ENCODE data around the gene RNF31.
A peak's percentile ranks its signal among the peaks of the same experiment; 100 is the strongest.

Gene RNF31

GRCh38 chr14:24160850-24161804, 13.8 kb downstream of the RNF31 start, which contains the start of gene IRF9:
TSS of gene IRF9 (plus strand) at chr14:24161265. CDS start at chr14:24162145, 880 bp downstream.
- peak; percentile 94 for DNase-seq

- DNase-seq, result no peak
Observed at GRCh38 chr14:24162093-24162492, 14.8 kb downstream of the RNF31 start.

- no peak for DNase-seq
Observed at GRCh38 chr14:24164518-24164991, 17.3 kb downstream of the RNF31 start.

DNA sequence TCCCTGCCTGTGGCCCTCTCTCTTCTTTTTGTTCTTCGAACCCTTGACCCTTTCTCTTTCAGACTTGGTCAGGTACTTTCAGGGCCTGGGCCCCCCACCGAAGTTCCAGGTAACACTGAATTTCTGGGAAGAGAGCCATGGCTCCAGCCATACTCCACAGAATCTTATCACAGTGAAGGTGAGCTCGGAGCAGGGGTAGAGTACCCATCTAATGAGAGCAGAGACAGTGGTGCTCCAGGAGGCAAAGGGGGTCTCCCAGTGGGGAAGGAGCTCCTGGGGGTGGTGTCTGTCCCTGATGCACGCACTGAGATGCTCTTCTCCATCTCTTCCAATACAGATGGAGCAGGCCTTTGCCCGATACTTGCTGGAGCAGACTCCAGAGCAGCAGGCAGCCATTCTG, 18.5 kb downstream of the RNF31 start:
- DNase-seq, result no peak

GRCh38 chr14:24167469-24168114, 20.3 kb downstream of the RNF31 start:
- DNase-seq, result no peak

DNA sequence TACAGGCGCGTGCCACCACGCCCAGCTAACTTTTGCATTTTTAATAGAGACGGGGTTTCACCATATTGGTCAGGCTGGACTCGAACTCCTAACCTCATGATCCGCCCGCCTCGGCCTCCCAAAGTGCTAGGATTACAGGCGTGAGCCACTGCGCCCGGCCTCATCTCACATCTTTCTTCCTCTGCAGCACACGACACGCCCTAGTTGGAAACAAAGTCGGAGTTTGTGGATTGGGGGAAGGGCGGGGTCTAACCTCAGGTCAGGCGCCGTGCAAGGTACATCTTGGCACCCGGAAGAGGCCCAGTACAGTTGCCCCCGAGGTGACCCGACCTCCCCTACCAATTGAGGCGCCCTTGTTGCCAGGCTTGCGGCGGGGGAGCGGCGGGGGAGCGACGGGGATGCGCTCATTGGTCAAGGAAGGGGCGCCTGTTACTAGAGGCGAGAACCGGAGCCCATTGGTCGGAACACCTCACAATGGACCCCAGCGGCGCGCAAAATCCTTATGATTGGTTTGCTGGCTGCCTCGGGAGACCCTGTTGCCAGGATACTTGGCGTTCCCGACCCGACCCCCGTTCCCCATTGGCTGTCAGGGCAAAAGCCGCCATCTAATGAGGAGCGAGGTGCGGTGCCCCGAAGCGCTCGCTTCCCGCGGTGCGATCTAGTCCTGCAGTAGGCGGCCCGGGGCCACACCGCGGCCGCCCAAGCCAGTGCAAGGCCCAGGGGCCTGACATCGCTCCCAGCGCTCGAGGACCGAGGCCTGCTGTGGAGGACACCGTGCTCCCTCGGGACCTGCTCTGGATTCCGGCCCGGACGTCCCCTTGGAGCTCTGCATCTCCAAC, 24.3 kb downstream of the RNF31 start, which contains the start of gene REC8:
Gene REC8 (plus strand): TSS at position 659 of the 839 bp plus-strand sequence. CDS start 473 bp downstream, outside the sequence.
- DNase-seq, result peak; percentile 98

GRCh38 chr14:24172261-24172860, 25.1 kb downstream of the RNF31 start:
- DNase-seq, result peak; percentile 18

DNA sequence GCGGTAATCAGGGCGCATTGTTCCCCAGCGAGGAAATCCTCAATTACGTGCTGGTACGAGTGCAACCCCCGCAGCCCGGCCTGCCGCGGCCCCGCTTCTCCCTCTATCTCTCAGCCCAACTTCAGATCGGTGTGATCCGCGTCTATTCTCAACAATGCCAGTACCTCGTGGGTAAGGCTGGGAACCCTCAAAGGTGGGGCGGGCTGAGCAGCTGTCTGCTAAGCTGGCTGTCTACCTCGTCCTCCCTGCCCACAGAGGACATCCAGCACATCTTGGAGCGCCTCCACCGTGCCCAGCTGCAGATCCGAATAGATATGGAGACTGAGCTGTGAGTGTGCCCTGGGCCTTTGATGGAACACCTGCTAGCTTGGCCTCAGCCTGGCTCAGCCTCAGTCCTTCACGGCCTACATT, 25.6 kb downstream of the RNF31 start:
- DNase-seq, result no peak

GRCh38 chr14:24176599-24176998, 29.3 kb downstream of the RNF31 start:
- no peak for DNase-seq

DNA sequence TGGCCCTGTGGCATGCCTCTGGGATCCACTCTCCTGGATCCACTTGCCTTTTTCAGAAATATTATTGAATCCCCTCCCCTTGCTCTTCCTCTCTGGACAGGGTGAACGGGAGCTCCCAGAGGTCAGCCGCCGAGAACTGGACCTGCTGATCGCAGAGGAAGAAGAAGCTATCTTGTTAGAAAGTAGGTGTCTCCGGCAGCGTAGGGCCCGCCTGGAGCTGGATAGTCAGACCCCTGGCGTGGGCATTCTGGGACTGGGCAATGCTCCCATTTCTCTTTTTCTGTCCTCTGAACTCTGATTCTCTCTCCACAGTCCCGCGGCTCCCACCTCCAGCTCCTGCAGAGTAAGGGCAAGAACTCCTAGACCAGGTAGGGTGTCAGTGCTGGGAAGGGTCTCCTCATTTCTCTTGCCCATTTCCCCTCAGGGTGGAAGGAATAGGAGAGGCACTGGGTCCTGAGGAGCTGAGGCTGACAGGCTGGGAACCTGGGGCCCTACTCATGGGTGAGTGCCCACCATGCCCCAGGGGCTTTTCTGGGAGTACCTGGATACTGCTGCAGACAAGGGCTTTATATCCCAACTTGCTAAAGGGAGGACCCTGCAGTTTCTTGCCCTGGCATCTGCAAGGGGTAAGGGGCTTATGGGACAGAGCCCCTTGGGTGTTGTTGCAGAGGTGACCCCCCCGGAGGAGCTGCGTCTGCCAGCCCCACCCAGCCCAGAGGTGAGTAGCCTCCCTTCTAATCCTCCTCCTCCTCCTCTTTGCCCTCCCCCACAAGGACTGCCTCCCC, 29.9 kb downstream of the RNF31 start:
- no peak for DNase-seq

- no peak for DNase-seq
Observed at GRCh38 chr14:24177891-24178290, 30.6 kb downstream of the RNF31 start.

GRCh38 chr14:24178399-24179178, 31.3 kb downstream of the RNF31 start:
- DNase-seq, result no peak

DNA sequence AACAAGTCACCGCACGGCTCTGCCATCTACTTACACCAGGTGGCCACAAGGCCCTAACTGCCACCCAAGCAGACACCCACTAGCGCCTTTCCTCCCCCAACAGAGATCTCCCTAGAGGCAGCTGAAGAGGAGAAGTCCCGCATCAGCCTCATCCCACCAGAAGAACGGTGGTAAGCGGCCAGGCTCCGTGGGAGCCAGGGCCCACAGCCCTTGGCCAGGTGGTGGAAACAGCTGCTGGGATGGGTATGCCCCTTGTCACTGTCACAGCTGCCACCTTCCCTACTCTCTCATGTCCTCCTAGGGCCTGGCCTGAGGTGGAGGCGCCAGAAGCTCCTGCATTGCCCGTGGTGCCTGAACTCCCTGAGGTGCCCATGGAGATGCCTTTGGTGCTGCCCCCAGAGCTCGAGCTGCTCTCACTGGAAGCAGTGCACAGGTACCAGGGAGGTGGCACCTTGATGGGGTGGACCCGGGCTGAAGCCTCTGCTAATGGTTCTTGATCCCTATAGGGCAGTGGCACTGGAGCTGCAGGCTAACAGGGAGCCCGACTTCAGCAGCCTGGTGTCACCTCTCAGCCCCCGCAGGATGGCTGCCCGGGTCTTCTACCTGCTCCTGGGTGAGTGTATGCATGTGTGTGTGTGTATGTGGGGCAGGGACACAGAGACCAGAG, 32.1 kb downstream of the RNF31 start:
- no peak for DNase-seq

DNA sequence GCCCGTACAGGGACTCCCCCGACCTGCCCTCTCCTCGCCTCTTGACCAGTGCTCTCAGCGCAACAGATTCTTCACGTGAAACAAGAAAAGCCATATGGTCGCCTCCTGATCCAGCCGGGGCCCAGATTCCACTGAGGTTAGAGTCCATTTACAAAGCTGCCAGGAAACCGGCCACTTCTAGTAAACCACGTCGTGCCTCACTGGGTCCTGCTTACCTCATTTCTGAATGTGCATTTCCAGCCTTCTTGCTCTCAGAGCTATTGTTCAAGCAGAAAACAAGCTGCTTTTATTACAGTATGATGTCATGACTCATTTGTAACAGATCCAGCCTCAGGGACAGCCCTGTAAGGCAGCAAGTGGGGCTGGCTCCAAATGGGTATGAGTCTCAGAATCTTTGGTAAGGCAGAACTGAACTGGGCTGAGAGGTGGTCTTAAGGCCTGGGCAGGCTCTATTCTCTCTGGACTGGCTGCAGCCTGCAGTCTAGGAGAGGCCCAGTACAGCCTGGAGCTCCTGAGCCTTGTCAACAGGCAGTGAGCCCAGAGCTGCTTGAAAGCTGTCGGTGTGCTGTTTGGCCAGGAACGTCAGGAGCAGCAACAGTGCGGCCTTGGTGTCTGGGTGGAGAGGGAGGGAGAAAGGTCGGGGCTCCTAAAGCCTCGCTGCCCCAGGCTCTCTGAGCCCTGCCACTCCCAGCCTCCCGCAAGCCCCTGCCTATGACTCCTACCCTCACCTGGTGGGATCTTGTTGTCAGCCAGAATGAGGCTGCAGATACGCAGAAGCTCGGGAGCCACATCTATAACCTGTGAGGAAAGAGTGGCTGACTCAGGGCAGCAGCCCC, 32.9 kb downstream of the RNF31 start:
- no peak for DNase-seq

DNA sequence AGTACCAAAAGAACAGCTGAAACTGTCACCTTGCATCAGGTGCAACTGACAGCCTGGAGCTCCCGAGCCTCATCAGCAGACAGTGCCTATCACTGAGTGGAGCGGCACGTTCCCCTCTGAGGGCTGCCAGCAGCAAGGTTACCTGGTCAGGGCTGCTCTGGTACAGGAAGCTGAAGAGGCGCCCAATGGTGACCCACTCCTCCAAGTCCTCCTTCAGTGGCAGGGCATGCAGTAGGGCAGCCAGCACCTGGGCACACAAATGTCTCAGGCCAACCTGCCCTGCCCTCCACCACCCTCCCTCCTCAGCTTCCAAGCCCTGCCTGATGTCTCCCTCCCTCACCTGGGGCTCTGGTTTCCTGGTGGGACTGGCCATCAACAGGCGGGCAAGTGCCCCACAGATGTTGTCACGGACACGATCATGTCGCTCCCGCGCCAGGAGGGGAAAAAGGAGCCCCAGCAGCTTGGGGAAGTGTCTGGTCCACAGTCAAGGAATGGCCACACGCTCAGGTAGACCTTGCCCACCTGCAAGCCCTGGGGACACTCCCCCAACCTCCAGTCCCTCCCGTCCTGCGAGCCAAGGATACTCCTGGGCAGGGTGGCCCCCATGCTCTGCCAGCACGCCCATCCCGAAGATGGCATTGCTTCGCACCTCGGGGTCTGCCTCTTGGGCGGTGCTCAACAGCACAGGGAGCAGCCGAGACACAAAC, 34.2 kb downstream of the RNF31 start:
- no peak for DNase-seq

- no peak for DNase-seq
Observed at GRCh38 chr14:24182110-24182882, 35.0 kb downstream of the RNF31 start.

- no peak for DNase-seq
Observed at GRCh38 chr14:24183014-24183481, 35.8 kb downstream of the RNF31 start.
